Thoracic aorta (tissue), 2 donors: ENCODE data around the gene TIMMDC1. TPM values are rescaled to one million over a fixed set of nuclear protein-coding genes. Genes with fewer than 3 reads are reported as not detected.

Experiments
- ATAC-seq: fragments of 150-250 bp; one replicate; pipeline ENCODE4 v1.8.0; 2017; ENCODE audit warnings: low read depth; ENCODE audit not compliant: insufficient number of reproducible peaks, low FRiP score
- DNase-seq: peaks from one replicate; pipeline ENCODE4 v3.0.0-alpha.2; 2020; ENCODE audit warnings: low spot score
- H3K27ac ChIP-seq, 2 donors: fragments of 200-600 bp; sonication (generic); 1 replicate in 1 of 2; 2 replicates in 1 of 2; pipeline ENCODE4 v1.5.1; 2016; ENCODE audit warnings: mild to moderate bottlenecking in 2 of 2, moderate library complexity in 2 of 2
- H3K27me3 ChIP-seq: fragments of 200-600 bp; sonication (generic); replicated peaks from 2 replicates; pipeline ENCODE4 v1.6.0; 2016; ENCODE audit warnings: mild to moderate bottlenecking; ENCODE audit not compliant: insufficient read depth
- H3K36me3 ChIP-seq: fragments of 200-600 bp; sonication (generic); one replicate; pipeline ENCODE4 v1.5.1; 2016
- H3K4me1 ChIP-seq, 2 donors: fragments of 200-600 bp; sonication (generic); 1 replicate in 1 of 2; 2 replicates in 1 of 2; pipeline versions ENCODE4 v1.5.1 to v1.6.0; 2016; ENCODE audit warnings: low read depth in 2 of 2, mild to moderate bottlenecking in 1 of 2; ENCODE audit not compliant: control insufficient read depth in 1 of 2
- H3K4me3 ChIP-seq: fragments of 200-600 bp; sonication (generic); 2 replicates; pipeline ENCODE4 v1.5.1; 2016; ENCODE audit warnings: mild to moderate bottlenecking
- H3K9me3 ChIP-seq: fragments of 200-600 bp; sonication (generic); 2 replicates; pipeline ENCODE4 v1.5.1; 2016
- total RNA-seq, 2 donors: library from RNA; depleted of rRNA; stranded (reverse); fragments of >200 nt; gene quantifications; one replicate each; pipeline versions ENCODE4 v1.1.0 to v1.2.3, GENCODE V29; 2016
- TF ChIP-seq, protein P1 (sequence below): fragments of 200-600 bp; sonication (generic); IDR thresholded peaks from one replicate; pipeline ENCODE4 v1.5.1; 2019; ENCODE audit warnings: antibody characterized with exemption

TIMMDC1 gene
- total RNA-seq, 2 donors from 2014 or later: 28.8 to 49.1 TPM

DNA sequence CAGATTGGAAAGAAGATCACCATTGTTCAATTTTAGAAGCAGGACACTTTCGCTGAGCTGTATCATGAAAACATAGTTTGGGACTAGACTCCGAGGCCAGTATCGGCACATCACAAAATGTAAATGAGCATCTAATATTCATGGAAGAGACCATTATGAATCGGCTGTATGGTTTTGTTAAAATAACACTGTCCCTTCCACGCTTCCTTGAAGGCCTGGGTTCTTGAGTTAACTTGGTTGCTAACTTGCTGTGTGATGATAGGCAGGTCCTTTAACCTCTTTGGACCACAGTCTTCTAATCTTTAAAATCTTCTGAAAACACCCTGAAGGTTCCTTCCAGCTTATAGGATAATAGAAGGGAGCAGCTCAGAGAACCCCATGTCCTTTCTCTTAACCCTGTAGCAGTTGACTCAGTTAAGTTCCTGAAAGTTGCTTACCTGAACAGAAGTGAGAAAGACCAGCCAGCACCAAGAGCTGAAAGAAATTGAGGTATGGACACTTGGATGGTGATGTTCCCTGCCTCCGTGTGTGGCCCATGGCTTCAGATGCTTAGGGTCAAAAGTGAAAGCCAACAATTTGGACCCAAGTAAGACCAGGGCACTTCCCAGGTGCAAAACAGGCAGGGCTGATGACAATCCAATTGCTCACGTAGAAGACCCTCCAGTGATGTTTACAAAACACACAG, 59.0 kb downstream of the TIMMDC1 start:
- Histone ChIP-seq H3K4me1 (no peaks in the 10 kb centered on the region), H3K27me3 (no peaks in the 10 kb centered on the region), H3K4me3 (no peak overlapping the region), H3K27ac (no peak overlapping the region), H3K36me3 (no peaks in the 10 kb centered on the region), H3K9me3 (no peaks in the 10 kb centered on the region)
- DNase-seq (no peak), ATAC-seq (no peak)
- TF ChIP-seq, protein P1, sequence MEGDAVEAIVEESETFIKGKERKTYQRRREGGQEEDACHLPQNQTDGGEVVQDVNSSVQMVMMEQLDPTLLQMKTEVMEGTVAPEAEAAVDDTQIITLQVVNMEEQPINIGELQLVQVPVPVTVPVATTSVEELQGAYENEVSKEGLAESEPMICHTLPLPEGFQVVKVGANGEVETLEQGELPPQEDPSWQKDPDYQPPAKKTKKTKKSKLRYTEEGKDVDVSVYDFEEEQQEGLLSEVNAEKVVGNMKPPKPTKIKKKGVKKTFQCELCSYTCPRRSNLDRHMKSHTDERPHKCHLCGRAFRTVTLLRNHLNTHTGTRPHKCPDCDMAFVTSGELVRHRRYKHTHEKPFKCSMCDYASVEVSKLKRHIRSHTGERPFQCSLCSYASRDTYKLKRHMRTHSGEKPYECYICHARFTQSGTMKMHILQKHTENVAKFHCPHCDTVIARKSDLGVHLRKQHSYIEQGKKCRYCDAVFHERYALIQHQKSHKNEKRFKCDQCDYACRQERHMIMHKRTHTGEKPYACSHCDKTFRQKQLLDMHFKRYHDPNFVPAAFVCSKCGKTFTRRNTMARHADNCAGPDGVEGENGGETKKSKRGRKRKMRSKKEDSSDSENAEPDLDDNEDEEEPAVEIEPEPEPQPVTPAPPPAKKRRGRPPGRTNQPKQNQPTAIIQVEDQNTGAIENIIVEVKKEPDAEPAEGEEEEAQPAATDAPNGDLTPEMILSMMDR: no peak

DNA sequence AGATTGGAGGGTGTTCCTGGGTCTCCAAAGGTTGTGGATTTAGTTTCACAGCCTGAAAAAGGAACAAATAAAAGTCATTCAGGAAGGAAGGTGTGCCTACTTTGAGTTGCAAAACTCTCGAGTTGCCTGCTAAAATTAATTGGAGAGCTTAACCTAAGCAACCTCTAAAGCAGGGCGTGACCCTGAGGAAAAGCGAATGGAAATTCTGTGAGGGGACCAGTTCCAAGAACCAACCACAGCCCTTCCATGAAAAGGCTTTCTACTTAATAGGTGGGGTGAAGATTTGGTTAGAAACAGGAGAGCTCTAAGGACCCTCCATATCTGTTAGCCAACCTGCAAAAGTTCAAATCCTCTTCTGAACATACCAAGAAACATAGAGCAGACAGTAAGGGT, 59.5 kb downstream of the TIMMDC1 start:
- ATAC-seq: no peak
- no peaks in the 10 kb centered on the region for H3K27me3 ChIP-seq
- TF ChIP-seq, protein P1: no peak
- H3K4me1 ChIP-seq: no peaks in the 10 kb centered on the region
- no peak overlapping the region for H3K27ac ChIP-seq
- DNase-seq: no peak
- H3K9me3 ChIP-seq: no peaks in the 10 kb centered on the region
- no peaks in the 10 kb centered on the region for H3K36me3 ChIP-seq
- H3K4me3 ChIP-seq: no peak overlapping the region

DNA sequence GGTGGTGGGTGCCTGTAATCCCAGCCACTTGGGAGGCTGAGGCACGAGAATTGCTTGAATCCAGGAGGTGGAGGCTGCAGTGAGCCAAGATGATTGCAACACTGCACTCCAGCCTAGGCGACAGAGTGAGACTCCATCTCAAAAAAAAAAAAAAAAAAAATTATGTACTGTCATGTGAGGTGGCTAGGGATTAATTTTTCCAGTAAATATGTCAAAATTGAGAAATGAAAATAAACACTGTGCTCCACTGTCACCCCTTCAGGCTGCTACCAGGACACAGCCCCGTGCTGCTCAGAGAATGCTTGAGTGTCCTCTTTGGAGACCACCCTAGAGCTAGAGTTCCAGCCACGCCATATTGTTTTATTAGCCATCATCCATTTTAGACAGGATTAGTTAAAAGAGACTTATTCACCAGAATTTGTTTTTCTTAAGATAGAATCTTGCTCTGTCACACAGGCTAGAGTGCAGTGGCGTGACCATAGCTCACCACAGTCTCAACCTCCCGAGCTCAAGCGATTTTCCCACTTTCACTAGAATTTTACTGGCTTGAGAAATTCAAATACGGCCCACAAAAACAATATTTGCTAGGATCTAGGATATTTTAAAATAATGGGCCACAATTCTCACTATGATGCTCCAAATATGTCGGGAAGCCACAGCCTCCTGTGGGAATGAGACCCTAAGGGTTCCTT, 60.4 kb downstream of the TIMMDC1 start:
- TF ChIP-seq, protein P1: no peak
- Histone ChIP-seq H3K27me3 (no peaks in the 10 kb centered on the region), H3K4me3 (no peak overlapping the region), H3K36me3 (no peaks in the 10 kb centered on the region), H3K9me3 (no peaks in the 10 kb centered on the region), H3K27ac (no peak overlapping the region), H3K4me1 (no peaks in the 10 kb centered on the region)
- ATAC-seq (no peak), DNase-seq (no peak)

DNA sequence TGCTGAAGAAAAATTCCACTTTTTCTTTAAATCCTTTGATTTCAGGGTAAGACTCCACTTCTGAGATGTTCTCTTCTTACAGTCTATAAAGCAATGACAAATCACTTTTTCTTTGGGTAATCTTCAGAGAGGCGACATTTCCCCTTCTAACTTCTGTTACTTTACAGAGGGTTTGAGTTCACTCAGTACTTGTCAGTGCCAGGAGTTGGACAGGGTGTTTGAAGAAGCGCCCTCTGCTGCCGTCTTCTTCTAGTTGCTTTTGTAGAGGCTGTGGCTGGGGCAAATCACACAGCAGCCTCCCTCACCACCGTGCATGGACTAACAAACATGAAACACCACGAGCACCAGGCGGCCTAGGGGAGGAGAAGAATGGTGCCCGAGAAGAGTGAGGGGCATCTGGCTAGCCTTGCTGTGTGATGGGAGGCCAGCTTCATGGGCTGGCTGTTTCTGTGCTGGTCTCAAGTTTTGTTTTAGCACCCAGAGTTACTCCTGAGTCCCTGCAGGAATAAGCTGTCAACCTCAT, 61.2 kb downstream of the TIMMDC1 start, which contains the start of gene CD80:
Gene CD80 (minus strand): TSS at position 174 of the 523 bp plus-strand sequence. CDS start 1,886 bp downstream, outside the sequence.
- no peaks in the 10 kb centered on the region for H3K27me3 ChIP-seq
- no peak for ATAC-seq
- H3K4me1 ChIP-seq: no peaks in the 10 kb centered on the region
- no peaks in the 10 kb centered on the region for H3K36me3 ChIP-seq
- DNase-seq: no peak
- H3K27ac ChIP-seq: no peak within 1 kb of the TSS
- TF ChIP-seq, protein P1: no peak
- H3K9me3 ChIP-seq: no peaks in the 10 kb centered on the region
- no peak within 1 kb of the TSS for H3K4me3 ChIP-seq

DNA sequence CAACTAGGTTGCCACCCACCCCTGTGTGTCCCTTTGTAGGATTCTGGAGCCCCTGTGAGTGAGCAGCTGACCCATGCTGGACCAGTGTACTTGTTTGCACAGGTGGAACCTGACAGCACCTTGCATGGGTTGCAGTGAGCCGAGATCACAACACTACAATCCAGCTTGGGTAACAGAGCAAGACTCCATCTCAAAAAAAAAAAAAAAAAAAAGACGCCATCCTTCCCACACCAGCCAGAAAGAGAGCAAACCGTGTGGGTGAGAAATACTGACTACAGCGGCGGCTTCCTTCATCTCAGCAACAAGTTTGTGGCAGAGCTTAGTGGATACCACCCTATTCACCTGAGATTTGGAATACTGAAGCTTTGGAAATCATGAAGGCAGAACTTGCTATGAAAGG, 61.8 kb downstream of the TIMMDC1 start:
- H3K27ac ChIP-seq: no peak overlapping the region
- no peaks in the 10 kb centered on the region for H3K4me1 ChIP-seq
- H3K4me3 ChIP-seq: no peak overlapping the region
- DNase-seq (no peak), ATAC-seq (no peak)
- H3K27me3 ChIP-seq: no peaks in the 10 kb centered on the region
- no peaks in the 10 kb centered on the region for H3K9me3 ChIP-seq
- TF ChIP-seq, protein P1: no peak
- no peaks in the 10 kb centered on the region for H3K36me3 ChIP-seq
